DMS153 (cell line): ENCODE results near the gene SOX14.

Experiments
- DNase-seq: peaks from one replicate; lab custom pipeline; 2025; lab: John Stamatoyannopoulos, UW

Gene SOX14

DNA sequence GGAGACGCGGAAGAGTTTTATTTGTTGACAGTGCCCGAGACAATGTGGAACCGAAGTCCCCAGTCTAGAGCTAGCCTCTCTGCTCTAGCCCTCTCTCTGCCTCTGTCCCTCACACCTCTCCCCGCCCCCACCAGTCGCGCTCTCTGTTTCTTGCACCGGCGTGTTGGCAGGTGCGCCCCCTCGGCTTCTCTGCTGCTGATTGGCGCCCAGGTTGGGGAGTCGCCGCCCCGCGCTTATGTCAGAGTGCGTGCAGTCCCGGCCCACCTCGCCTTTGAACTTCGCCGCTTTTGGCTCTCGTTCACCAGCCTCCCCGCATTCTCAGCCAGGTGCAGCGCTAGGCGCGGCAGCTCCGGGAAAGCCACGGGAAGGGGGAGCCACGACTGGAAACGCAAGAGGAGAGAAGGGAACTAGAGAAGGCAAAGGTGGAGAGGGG lies at the start of gene SOX14:
Gene SOX14, plus strand, starts transcription at position 315 of the 433 bp plus-strand sequence. CDS start 470 bp downstream, outside the sequence.
- DNase-seq = peak; percentile 52

DNA sequence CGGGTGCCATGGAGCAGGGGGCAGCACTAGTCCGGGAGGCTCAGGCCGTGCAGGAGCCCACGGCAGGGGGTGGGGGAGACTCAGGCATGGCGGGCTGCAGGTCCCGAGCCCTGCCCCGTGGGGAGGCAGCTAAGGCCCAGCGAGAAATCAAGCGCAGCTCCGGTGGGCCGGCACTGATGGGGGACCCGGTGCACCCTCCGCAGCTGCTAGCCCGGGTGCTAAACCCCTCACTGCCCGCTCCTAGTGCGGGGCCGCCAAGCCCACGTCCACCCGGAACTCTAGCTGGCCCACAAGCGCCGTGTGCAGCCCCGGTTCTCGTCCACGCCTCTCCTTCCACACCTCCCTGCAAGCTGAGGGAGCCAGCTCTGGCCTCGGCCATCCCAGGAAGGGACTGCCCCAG lies 49.6 kb upstream of the SOX14 start:
- DNase-seq = no peak

DNA sequence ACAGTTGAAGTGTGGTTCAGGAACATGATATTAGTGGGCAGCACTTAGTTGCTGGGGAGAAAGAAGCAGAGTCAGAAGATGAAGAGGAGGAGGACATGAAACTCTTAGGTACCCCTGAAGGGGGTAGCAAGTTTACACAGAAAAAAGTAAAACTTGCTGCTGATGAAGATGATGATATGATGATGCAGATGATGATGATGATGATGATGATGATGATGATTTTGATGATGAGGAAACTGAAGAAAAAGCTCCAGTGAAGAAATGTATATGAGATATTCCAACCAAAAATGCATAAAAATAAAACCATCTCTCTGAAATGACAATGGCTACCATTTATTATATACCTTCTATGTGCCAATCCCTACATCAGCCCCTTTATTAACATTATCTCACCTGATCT lies 39.9 kb upstream of the SOX14 start:
- DNase-seq = no peak

GRCh38 chr3:137737208-137737607 lies 26.9 kb upstream of the SOX14 start:
- DNase-seq = no peak

DNA sequence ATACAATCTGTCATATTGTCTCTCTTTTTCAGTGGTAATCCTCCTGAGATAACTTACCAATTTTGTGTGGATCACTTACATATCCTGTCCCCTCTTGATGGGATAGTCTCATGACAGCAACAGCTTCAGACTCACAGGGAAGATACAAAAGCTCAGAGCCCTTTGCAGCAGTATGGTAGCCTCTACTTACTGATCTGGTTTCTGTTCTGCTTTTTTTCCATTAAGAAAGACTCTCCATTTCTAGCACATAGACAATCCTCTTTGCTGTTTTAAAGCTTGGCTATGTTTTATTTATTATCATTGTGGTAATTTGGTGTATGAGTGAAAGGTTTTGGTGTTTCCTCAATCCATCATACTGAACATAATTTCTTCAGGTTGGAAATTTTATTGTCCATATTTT lies 25.4 kb upstream of the SOX14 start:
- no peak for DNase-seq

DNA sequence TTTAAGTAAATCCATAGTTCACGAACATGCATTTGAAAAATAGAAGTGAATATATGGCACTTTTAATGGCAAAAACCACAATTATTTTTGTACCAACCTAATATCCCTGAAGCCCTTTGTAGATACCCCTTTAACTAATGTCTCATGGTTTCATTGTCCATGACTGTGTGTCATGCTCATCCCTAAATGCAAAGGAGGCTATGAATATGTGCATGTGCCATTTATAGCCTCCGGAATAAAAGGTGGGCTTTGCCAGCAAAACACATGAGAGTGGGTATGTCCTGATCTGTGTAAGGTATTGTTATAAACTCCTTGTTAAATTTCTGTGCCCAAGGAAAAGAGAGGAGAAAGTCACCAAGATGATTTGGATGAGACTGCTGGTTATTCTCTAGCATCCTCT lies 20.5 kb upstream of the SOX14 start:
- no peak for DNase-seq

GRCh38 chr3:137746808-137747207 lies 17.3 kb upstream of the SOX14 start:
- no peak for DNase-seq

DNA sequence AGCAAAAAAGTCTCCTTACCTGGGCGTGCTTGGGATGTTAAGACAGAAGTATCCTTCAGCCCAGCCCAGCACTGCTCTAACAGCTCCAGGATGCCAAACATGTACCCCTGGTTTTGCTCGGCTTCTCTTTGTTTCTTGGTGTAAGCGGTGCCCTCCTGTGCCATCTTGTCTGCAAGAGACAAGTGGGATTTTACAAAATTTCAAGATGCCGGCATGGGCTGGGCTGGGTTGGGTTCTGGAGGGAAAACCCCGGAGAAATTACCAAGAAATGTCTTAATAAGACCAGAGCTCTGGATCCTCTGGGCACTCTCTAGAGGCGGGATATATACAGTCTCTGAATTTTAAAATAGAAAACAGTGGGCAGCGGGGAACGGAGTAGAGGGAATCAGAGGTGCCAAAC lies 4.6 kb upstream of the SOX14 start:
- DNase-seq = no peak

GRCh38 chr3:137760341-137761098 lies 3.6 kb upstream of the SOX14 start:
- no peak for DNase-seq

GRCh38 chr3:137761099-137761562 lies 3.0 kb upstream of the SOX14 start:
- DNase-seq = no peak

GRCh38 chr3:137761563-137762503 lies 2.3 kb upstream of the SOX14 start:
- DNase-seq = no peak

DNA sequence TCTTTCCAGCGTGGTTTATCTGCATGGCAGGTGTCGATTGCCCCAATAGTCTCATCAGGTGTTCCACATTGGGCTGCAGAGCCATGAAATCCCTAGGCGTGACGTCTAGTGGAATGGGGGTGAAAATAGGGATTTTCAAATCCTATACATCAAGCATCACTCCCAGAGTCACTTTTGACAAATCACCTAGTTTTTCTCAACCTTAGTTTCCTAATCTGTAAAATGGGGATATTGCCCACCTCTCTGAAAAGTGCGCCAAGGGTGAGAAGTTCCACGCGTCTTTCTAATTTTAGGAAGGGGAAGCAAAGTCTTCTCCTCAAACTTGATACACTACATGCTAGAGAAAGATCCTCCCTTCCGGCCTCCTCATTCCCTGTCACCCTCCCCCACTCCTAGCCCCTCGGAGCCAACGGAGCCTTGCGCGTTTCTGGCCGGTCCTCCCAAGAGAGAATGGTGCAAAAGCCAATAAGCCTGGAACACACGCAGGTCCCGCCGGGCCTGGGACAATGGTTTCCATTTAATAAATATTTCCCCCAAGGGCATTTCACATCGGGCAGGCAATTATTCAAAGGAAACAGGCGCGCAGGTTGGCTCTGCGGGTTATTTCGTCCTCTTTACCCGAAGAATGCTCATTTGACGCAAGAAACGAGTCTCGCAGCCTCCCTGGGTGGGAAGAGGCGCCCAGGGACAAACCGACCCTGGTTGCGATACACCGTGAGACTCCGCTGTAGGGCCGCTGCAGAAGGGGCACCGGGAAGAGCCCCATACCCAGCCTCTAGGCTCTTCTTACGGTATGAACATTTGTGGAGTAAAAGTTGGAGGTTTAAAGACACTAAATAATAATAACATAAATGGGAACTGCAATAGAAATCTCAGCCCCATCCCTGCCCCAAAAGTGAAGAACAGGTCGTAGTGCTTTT lies 1.2 kb upstream of the SOX14 start:
- no peak for DNase-seq

GRCh38 chr3:137763594-137763938 lies 549 bp upstream of the SOX14 start:
- no peak for DNase-seq

- no peak for DNase-seq
Observed at GRCh38 chr3:137764563-137765309, 621 bp downstream of the SOX14 start.

DNA sequence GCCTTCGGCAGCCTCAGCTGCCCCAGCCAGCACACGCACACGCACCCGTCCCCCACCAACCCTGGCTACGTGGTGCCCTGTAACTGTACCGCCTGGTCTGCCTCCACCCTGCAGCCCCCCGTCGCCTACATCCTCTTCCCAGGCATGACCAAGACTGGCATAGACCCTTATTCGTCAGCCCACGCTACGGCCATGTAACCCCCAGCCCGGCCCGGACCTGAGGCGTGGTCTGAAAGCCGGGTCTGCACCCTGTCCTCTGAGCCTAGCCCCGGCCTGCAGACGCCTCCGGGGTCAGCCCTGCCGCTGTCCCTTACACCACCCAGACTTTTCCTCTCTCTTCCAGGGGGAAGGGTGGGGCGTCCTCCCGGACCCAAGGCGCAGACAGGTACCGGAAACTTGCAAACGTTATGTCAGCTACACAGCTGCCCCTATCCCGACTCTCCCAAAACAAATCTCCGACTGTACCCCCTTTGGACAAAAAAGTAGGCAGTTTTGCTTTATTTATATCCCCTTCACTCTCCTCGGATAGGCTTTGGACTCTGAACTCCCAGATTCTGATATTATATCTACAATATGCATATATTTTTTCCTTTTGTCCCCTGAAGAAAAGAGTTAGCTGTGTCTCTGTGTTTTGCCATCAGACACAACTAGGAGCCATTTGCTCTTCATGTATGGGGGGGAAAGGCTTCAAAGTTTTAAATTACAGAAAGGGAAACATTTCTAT lies 1.4 kb downstream of the SOX14 start:
- no peak for DNase-seq

DNA sequence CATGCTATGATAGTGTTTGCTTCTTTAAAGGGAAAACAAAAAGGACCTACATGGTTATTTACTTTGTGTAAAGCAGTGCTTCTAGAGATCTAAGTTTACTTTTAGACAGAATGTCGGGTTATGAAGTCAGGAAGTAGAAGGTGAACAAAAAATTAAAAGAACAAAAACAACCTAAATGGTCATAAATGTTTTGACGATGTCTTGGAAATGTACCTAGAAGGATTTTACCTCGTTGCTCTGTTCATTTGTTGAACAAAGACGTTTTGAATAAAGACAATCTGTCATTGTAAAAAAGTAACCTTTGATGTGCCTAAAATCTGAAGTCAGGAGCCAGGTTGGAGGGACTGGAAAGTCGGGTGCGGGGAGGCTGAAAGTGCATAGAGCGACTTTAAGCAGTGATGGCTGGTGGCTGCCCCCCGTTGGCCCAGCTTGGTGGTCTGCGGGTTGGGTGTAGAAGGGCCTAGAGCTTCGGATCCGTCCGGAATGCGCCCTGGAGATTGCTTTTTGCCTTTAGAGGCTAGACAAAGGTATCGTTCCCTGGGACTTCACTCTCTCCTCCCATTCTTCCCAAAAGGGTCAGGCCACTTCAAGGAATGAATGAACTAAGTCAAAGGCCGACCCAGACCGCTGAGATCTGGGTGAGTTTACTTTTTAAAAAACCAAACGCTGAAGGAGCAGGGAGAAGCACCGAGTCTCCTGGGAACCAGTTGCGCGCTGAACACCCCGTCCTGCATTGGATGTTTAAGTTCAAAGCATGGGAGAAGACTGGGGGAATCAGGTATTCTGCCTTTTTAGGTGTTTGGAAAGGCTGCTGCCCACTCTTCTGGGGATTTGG lies 2.1 kb downstream of the SOX14 start:
- DNase-seq = no peak

DNA sequence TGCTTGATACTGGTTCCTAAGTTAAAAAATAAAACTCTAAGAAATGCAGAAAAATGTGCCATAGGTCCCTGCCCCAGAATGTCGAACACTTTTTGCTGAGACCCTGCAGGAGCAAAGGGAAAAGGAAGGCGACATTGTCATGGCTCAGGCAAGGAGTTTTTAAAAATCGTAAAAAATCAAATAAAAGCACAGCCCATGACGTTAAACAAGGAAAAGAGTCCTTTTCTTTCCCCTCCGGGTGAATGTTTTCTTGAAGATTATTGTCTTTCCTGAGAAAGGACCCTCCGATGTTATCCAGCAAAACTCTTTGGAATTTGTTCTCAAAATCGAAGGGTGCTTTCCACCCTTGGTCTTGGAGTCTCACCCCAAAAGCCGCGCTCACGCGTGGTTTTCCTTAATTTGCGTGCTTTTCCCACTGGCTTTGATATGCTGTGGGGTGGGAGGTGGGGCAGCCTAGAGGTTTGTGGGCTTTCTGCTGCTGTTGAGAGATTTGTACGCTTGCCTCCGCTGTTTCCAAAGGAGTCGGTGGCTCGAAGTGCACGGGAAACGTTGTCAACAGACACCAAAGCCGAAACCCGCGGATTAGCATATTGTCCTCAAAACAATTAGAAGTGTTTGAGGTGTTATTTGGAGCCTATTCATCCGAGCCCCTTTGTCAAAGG lies 2.9 kb downstream of the SOX14 start:
- no peak for DNase-seq

- no peak for DNase-seq
Observed at GRCh38 chr3:137767538-137768360, 3.6 kb downstream of the SOX14 start.
